ENCODE measurements around the gene MLST8.
A peak's percentile ranks its signal among the peaks of the same experiment; 100 is the strongest.
"Not testable (repeated sequence)": the region's sequence is repeated elsewhere in the genome, so short reads cannot be mapped to it uniquely, and the experiment has no call there.

MLST8 gene

DNA sequence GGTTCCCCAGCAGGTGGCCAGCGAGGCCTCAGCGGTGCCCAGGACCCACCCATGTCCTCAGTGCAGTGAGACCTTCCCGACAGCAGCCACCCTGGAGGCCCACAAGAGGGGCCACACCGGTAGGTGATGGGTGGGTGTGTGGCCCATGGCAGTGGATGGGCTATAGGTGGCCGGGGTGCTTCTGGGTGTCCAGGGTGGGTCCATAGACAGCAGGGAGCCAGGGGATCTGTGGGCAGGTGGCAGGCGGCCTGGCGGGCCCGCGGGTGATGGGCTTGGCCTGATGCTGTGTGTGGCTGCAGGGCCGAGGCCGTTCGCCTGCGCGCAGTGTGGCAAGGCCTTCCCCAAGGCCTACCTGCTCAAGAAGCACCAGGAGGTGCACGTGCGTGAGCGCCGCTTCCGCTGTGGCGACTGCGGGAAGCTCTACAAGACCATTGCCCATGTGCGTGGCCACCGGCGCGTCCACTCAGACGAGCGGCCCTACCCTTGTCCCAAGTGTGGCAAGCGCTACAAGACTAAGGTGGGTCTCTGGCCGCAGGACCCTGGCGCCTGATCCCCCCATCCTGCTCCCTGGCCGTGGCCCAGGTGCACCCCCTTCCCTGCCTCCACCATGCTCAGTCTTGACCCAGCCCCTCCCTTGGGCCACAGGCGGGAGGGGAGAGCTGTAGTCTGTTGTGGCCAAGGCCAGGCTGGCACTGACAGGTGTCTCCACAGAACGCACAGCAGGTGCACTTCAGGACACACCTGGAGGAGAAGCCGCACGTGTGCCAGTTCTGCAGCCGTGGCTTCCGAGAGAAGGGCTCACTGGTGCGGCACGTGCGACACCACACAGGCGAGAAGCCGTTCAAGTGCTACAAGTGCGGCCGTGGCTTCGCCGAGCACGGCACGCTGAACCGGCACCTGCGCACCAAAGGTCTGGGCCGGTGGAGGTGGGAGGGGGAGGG is 28.9 kb downstream of the MLST8 start:
- no peak for DNase-seq

DNA sequence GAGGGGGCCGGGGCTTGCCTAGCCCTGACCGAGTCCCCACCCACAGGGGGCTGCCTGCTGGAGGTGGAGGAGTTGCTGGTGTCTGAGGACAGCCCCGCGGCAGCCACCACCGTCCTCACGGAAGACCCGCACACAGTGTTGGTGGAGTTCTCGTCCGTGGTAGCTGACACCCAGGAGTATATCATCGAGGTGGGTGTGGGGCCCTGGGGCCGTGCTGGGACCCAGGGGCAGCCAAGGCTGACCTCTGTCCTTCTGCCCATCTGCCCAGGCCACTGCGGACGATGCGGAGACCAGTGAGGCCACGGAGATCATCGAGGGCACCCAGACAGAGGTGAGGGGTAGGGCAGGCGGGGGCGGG is 29.5 kb downstream of the MLST8 start:
- DNase-seq, result no peak

DNA sequence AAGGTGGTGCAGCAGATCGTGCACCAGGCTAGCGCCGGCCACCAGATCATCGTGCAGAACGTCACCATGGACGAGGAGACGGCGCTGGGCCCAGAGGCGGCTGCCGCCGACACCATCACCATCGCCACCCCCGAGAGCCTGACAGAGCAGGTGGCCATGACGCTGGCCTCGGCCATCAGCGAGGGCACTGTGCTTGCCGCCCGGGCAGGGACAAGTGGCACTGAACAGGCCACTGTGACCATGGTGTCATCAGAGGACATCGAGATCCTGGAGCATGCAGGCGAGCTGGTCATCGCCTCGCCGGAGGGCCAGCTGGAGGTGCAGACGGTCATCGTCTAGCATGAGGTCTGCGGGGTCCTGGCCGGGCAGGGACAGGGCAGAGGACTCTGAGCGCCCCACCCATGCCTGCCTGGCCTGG is 30.0 kb downstream of the MLST8 start:
- no peak for DNase-seq

DNA sequence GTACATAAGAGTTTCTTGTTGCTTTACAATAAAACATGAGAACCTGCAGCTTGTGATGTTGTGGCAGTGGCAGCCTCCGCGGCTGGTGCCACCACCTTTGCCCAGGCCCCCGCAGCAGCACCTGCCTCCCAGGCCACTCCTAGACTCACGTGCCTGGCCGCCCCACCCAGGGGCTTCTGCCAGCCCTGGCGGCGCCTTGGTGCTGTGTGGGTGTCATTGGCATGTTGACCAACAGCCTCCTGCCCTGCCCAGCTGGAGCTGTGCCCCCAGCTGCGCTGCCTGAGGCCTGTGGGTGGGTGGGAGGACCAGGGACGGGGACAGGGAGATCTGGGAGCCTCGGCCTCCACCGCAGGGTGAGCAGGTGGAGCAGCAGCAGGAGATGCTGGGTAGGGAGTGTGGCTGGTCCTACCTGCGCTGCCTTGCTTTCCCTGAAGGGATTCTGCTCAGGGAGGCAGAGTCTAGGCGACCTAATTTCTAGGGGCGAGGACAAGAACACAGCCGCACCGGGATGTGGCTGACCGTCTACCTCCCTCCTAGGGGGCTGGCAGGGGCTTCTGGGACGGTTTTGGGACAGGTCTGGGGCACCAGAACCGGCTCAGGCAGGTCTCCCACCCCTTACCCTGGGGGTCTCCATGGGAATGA is 30.6 kb downstream of the MLST8 start:
- no peak for DNase-seq

GRCh38 chr16:2236337-2237101 is 31.3 kb downstream of the MLST8 start, which contains the start of gene DNASE1L2:
TSS of gene DNASE1L2 (plus strand) at chr16:2236444. CDS start at chr16:2236817, 373 bp downstream.
- no peak for DNase-seq

GRCh38 chr16:2237102-2237482 is 31.8 kb downstream of the MLST8 start:
- DNase-seq, result no peak

- DNase-seq, result no peak
Measured at GRCh38 chr16:2237493-2238149, 32.4 kb downstream of the MLST8 start.

GRCh38 chr16:2238150-2238837 is 33.0 kb downstream of the MLST8 start:
- DNase-seq, result no peak

DNA sequence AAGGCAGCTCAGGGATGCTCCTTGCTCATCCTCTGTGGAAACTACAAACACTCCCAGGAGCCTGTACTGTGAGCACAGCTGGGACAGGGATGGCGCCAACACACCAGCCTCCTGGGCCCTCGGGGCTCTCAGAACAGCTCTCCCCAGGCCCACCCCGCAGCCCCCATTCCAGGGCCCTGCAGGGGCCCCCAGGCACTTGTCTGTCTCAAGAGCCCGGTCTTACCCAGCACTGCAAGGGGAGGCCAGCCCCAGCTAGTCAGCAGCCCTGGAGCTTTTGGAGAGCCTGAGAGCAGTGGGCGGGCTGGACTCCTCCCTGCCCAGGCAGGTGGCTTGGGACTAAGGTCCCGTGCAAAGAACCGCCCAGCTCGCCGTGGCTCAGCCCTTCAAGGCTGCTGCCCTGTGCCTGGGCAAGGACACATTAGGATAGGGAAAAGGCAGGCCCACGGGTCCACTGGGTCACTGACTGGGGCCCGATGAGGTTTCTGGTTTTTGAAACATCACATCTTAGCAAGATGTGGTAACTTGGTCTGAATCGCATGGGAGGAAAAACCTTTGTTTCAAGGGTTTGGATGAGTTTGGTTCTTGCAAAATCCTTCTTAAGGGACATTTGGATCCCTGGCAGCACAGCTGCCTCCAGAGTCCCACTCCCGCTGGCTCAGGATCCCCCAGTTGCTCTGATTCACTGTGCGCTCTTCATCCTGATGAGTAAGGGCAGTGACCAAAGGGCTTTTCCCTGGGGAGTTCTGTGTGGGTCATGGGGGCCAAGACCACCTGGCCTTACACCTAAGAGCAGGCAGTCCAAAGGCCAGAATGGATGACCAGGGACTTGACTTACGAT is 33.8 kb downstream of the MLST8 start:
- DNase-seq, result no peak

GRCh38 chr16:2240331-2240730 is 35.1 kb downstream of the MLST8 start:
- DNase-seq, result not testable (repeated sequence)

- no peak for DNase-seq
Measured at GRCh38 chr16:2242598-2242997, 37.3 kb downstream of the MLST8 start.

GRCh38 chr16:2243031-2243528 is 37.8 kb downstream of the MLST8 start:
- DNase-seq, result no peak

DNA sequence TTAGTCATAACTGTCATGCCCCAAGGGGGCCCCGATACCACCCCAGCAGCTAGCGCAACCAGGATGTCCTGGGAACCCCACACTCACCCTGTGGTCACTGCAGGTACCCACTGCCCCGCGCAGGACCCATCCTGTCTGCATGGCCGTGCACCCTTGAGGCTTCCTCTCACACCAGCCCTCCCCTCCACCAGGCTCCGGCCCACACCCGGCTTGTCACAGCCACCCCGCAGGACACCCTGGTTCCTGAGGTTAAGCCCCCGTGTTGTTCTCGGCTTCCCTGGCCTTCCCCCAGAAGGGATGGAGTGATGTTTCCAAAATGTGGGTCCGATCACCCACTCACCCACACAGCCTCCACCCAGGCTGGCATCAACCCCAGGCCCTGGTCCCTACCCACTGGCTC is 38.5 kb downstream of the MLST8 start:
- no peak for DNase-seq

DNA sequence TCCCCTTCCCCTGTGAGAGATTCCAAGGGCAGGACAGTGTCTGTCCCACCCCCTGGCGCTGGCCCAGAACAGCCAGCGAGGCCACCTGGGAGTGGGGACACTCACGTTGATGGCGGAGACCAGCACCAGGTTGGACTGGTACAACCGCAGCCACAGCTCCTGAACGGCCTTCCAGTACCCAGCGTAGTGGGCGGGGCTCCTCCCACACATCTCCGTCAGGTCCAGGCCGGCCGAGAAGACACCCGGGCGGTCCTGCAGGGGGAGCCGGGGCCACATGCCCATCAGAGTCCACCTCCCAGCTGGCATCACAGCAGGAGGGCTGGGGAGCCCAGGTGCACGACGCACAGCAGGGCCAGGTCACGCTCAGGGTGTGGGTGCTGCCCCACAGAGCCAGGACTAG is 39.0 kb downstream of the MLST8 start:
- no peak for DNase-seq

GRCh38 chr16:2244926-2245795 is 39.9 kb downstream of the MLST8 start:
- DNase-seq, result no peak

GRCh38 chr16:2246301-2246885 is 41.1 kb downstream of the MLST8 start:
- DNase-seq, result no peak

GRCh38 chr16:2250652-2251295 is 45.5 kb downstream of the MLST8 start:
- DNase-seq, result no peak

GRCh38 chr16:2251296-2252111 is 46.2 kb downstream of the MLST8 start, which contains the start of gene ECI1:
TSS of gene ECI1 (minus strand) at chr16:2251587. CDS start at chr16:2251566, 21 bp downstream.
- DNase-seq, result peak; percentile 89

Measured in GF-D8 (cell line).